Stomach (tissue), 9 donors: Measurements from ENCODE around the gene ADGRD1. TPM values are rescaled to one million over a fixed set of nuclear protein-coding genes. Genes with fewer than 3 reads are reported as not detected.

Source experiments
- DNase-seq, 2 donors: peaks; one replicate each; pipeline versions ENCODE4 v3.0.0 to v3.0.0-alpha.2; 2013 to 2019
- H3K27ac ChIP-seq, 5 donors: fragments of 200-600 bp in 4 of 5; sonication (generic) in 4 of 5; one replicate each; pipeline ENCODE4 v1.5.1; 2013 to 2019; ENCODE audit warnings: mild to moderate bottlenecking in 1 of 5, moderate library complexity in 1 of 5
- H3K27me3 ChIP-seq, 3 donors: fragments of 200-600 bp; sonication (generic); one replicate each; pipeline ENCODE4 v1.5.1; 2017 to 2019; ENCODE audit warnings: mixed run types in 1 of 3
- H3K36me3 ChIP-seq, 4 donors: fragments of 200-600 bp; sonication (generic); 1 replicate in 3 of 4; 2 replicates in 1 of 4; pipeline ENCODE4 v1.5.1; 2016 to 2019
- H3K4me1 ChIP-seq, 4 donors: fragments of 200-600 bp; sonication (generic); one replicate each; pipeline ENCODE4 v1.5.1; 2016 to 2019
- H3K4me3 ChIP-seq, 4 donors: fragments of 200-600 bp; sonication (generic) in 3 of 4; one replicate each; pipeline ENCODE4 v1.5.1; 2016 to 2019; ENCODE audit warnings: mild to moderate bottlenecking in 1 of 4
- H3K9me3 ChIP-seq, 4 donors: fragments of 200-600 bp; sonication (generic); one replicate each; pipeline ENCODE4 v1.5.1; 2016 to 2019
- EP300 ChIP-seq: sonication (generic); formaldehyde crosslinking; IDR thresholded peaks from one replicate; pipeline ENCODE4 v1.6.1; 2017; ENCODE audit warnings: antibody characterized with exemption
- POLR2A ChIP-seq, 4 donors: fragments of 450-650 bp; IDR thresholded peaks; one replicate each; pipeline ENCODE4 v1.6.1; 2016; ENCODE audit warnings: antibody characterized with exemption in 4 of 4, control low read depth in 2 of 4, mild to moderate bottlenecking in 1 of 4, moderate library complexity in 1 of 4
- POLR2AphosphoS5 ChIP-seq, 3 donors: sonication (generic); formaldehyde crosslinking; IDR thresholded peaks; one replicate each; pipeline ENCODE4 v1.6.1; 2016; ENCODE audit warnings: antibody characterized with exemption in 3 of 3
- WGBS, 5 donors: extraction: QIAGEN DNeasy Blood & Tissue Kit in 3 of 5; methylation state at CpG; one replicate each; pipeline versions ENCODE4 v1.1.5 to v1.1.7; 2013 to 2018; 5-methylcytosine and 5-hydroxymethylcytosine counted together
- intact Hi-C: fragments of 100-400 bp; cut with DNase I; formaldehyde crosslinking; loops from one replicate; pipeline ENCODE4 v1.15.1; 2023; ENCODE audit warnings: low total_unique reads
- polyA plus RNA-seq, 3 donors: library from polyadenylated mRNA; stranded (reverse); fragments of 200-250 nt; gene quantifications; one replicate each; pipeline ENCODE4 v1.2.3, GENCODE V29; 2013
- total RNA-seq, 5 donors: library from RNA; depleted of rRNA; stranded (reverse); fragments of >200 nt; gene quantifications; one replicate each; pipeline versions ENCODE4 v1.1.0 to v1.2.3, GENCODE V29; 2014 to 2016
- TF ChIP-seq, protein P1 (sequence below), 7 experiments: fragments of 450-650 bp in 4 of 7; fragments of 200-600 bp in 3 of 7; sonication (generic) in 3 of 7; IDR thresholded peaks; one replicate each; pipeline ENCODE4 v1.5.1; 2016 to 2019; ENCODE audit warnings: antibody characterized with exemption in 7 of 7, control low read depth in 2 of 7, mild to moderate bottlenecking in 1 of 7
- donor health status: healthy with polysubstance abuse.
- donor health status: Bipolar disorder and iron deficiency.
- donor health status: healthy.

Gene ADGRD1
- total and polyA plus RNA-seq, 8 donors = 3.7 to 43.8 (median 15.4) TPM

DNA sequence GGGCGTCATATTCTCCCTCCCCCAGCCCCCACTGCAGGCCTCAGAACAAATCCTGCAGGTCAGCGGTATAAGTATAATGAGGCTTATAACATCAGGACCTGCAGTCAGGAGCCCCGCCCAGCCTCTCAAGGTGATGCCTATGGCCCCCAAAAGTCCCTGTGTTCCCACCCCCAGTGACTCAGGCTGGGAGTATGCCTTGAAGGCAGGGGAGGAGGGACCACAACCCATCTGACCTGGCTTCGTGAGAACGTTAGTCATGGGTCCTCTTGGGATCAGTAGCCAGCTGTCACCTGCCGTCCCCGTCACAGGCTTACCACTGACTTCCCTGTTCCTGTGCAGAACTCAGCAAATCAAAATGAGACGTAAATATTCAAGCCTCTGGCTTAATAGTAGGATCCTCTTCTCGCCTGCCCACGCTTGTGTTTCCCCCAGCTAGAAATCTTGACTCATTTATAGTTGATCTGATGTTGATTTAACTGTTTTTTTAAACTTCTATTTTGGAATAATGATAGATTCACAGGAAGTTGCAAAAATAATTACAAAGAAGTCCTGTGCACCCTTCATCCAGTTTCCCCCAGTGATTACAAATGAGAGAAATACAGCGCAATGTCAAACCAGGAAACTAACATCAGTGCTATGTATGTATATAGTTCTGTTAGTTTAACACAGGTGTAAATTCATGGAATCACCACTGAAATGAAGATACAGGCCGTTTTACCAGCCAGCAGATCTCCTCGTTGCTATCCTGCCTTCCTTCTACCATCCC is 107.5 kb downstream of the ADGRD1 start:
- DNase-seq = no peak
- intact Hi-C loops = no loop called here
- H3K27me3 ChIP-seq = no peaks in the 10 kb centered on the region
- 78 to 86% (median 84%) methylated on average over 12 to 13 of the region's 13 CpGs for WGBS, 5 donors
- H3K4me1 ChIP-seq = no peaks in the 10 kb centered on the region
- H3K4me3 ChIP-seq = no peak overlapping the region
- no peaks in the 10 kb centered on the region for H3K9me3 ChIP-seq
- TF ChIP-seq POLR2AphosphoS5 (IDR thresholded peaks at IDR 0.05) = no peak
- no peaks in the 10 kb centered on the region for H3K36me3 ChIP-seq
- no peak overlapping the region for H3K27ac ChIP-seq

DNA sequence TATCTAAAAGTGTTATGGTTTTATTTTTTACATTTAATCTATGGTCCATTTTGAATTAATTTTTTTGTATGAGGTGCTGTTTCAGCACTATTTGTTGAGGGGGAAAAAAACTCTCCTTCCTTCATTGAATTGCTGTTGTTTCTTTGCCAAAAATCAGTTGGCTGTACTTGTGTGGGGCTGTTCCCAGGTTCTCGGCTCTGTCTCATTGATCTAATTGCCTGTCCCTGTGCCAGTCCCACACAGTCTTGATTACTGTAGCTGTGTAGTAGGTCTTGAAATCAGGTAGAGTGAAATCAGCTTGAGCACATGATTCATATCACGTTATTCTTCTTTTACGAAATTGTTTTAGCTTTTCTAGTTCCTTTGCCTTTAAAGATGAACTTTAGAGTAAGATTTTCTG is 109.7 kb downstream of the ADGRD1 start:
- Histone ChIP-seq H3K9me3 (no peaks in the 10 kb centered on the region), H3K27me3 (no peaks in the 10 kb centered on the region), H3K4me1 (peaks cover 0 to 6% (median 4%) of the 10 kb centered on the region in 4 donors), H3K27ac (no peak overlapping the region), H3K4me3 (no peak overlapping the region), H3K36me3 (no peaks in the 10 kb centered on the region)
- 67 to 76% (median 73%) methylated on average over 3 of the region's 3 CpGs for WGBS, 5 donors
- TF ChIP-seq POLR2A (IDR thresholded peaks at IDR 0.05) (no peak), POLR2AphosphoS5 (IDR thresholded peaks at IDR 0.05) (no peak), EP300 (no peak)
- TF ChIP-seq, protein P1, sequence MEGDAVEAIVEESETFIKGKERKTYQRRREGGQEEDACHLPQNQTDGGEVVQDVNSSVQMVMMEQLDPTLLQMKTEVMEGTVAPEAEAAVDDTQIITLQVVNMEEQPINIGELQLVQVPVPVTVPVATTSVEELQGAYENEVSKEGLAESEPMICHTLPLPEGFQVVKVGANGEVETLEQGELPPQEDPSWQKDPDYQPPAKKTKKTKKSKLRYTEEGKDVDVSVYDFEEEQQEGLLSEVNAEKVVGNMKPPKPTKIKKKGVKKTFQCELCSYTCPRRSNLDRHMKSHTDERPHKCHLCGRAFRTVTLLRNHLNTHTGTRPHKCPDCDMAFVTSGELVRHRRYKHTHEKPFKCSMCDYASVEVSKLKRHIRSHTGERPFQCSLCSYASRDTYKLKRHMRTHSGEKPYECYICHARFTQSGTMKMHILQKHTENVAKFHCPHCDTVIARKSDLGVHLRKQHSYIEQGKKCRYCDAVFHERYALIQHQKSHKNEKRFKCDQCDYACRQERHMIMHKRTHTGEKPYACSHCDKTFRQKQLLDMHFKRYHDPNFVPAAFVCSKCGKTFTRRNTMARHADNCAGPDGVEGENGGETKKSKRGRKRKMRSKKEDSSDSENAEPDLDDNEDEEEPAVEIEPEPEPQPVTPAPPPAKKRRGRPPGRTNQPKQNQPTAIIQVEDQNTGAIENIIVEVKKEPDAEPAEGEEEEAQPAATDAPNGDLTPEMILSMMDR (IDR thresholded peaks at IDR 0.05) = no peak
- DNase-seq = no peak
- intact Hi-C loops = no loop called here

DNA sequence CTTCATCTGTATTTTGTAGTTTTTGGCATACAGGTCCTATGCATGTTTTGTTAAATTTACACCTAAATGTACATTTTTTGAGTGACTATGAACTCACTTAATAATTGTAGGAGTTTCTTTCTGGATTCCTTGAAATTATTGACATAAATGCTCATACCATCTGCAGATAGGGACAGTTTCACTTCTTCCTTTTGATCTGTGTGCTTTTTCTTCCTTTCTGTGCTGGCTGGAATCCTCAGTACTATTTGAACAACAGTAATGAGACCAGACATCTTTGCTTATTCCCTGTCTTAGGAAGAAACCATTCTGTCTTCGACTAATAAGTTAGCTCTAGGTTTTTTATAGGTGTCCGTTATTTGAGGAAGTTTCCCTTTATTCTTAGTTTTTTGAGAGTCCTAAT is 110.3 kb downstream of the ADGRD1 start:
- Histone ChIP-seq H3K27ac (no peak overlapping the region), H3K4me1 (peaks cover 0 to 8% (median 6%) of the 10 kb centered on the region in 4 donors), H3K4me3 (no peak overlapping the region), H3K27me3 (no peaks in the 10 kb centered on the region), H3K9me3 (no peaks in the 10 kb centered on the region), H3K36me3 (no peaks in the 10 kb centered on the region)
- no peak for TF ChIP-seq POLR2AphosphoS5 (IDR thresholded peaks at IDR 0.05)
- TF ChIP-seq POLR2A (IDR thresholded peaks at IDR 0.05) = no peak
- TF ChIP-seq EP300 = no peak
- TF ChIP-seq, protein P1 (IDR thresholded peaks at IDR 0.05) = no peak
- 85 to 95% (median 93%) methylated on average over 2 of the region's 2 CpGs for WGBS, 5 donors
- DNase-seq = no peak
- intact Hi-C loops = no loop called here

DNA sequence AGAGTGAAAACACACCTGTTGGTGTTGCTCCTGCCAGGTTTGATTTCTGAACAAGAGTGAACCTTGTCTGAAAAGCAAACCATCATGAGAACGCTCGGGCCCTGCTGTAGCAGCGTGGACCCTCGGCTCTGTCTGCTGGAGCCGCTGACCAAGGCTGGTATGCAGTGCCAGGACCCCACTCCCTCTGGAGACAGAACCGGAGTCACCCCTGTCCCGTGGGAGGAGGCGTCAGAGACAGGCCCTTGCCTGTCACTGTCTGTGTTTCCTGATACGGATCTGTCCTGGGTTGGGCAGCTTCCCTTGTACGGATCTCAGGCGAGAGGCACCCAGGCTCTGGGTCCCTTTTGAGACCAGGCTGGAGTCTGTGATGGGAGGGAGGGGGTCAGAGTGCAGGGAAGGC is 111.6 kb downstream of the ADGRD1 start:
- Histone ChIP-seq H3K4me1 (peaks cover 0 to 8% (median 6%) of the 10 kb centered on the region in 4 donors), H3K36me3 (no peaks in the 10 kb centered on the region), H3K27me3 (no peaks in the 10 kb centered on the region), H3K9me3 (no peaks in the 10 kb centered on the region), H3K27ac (no peak overlapping the region), H3K4me3 (no peak overlapping the region)
- TF ChIP-seq POLR2AphosphoS5 (IDR thresholded peaks at IDR 0.05) = no peak
- no peak for TF ChIP-seq POLR2A (IDR thresholded peaks at IDR 0.05)
- TF ChIP-seq, protein P1 (IDR thresholded peaks at IDR 0.05) = no peak
- no peak for TF ChIP-seq EP300
- intact Hi-C loops = no loop called here
- WGBS, 5 donors = 62 to 87% (median 69%) methylated on average over 10 to 11 of the region's 11 CpGs
- no peak for DNase-seq

DNA sequence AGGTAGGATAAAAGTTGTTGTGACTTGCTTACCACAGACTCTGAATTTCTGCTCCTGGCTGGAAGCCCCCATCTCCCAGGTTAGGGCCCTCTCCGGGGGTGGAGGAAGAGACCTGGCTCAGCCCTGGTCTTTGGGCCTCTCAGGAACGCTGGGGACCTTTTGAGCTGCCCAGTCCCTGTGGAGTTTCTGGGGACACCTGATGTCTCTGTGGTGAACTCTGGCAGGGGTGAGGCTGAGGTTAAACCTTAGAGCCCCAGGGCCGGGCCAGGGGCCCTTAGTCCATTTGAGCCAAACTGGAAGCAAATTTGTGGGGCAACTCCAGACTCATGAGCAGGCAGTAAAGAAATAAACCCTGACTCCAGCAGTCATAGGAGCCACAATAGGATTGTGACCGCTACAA is 112.1 kb downstream of the ADGRD1 start:
- H3K27ac ChIP-seq = no peak overlapping the region
- H3K4me1 ChIP-seq = peaks cover 0 to 8% (median 6%) of the 10 kb centered on the region in 4 donors
- H3K27me3 ChIP-seq = no peaks in the 10 kb centered on the region
- TF ChIP-seq, protein P1 (IDR thresholded peaks at IDR 0.05) = no peak
- TF ChIP-seq POLR2AphosphoS5 (IDR thresholded peaks at IDR 0.05) (no peak), POLR2A (IDR thresholded peaks at IDR 0.05) (no peak), EP300 (no peak)
- WGBS, 5 donors = 80 to 89% (median 86%) methylated on average over 3 to 4 of the region's 4 CpGs
- no peaks in the 10 kb centered on the region for H3K9me3 ChIP-seq
- H3K4me3 ChIP-seq = no peak overlapping the region
- H3K36me3 ChIP-seq = no peaks in the 10 kb centered on the region
- DNase-seq = no peak
- intact Hi-C loops = no loop called here
